IPS-18c (cell line): ENCODE results near the gene GON4L.
A peak's percentile ranks its signal among the peaks of the same experiment; 100 is the strongest.

ENCODE experiments used
- H3K4me3 ChIP-seq: 2 replicates; pipeline ENCODE4 v1.7.0; 2013; ENCODE audit warnings: low read depth, mild to moderate bottlenecking, low read length, moderate library complexity; ENCODE audit not compliant: insufficient read depth
- H3K9me3 ChIP-seq: one replicate; pipeline ENCODE4 v1.6.1; 2013; ENCODE audit warnings: mild to moderate bottlenecking, low read length, moderate library complexity; ENCODE audit not compliant: control insufficient read depth, insufficient read depth

The GON4L gene

GRCh38 chr1:155880950-155881349 lies 23.9 kb upstream of the GON4L start:
- Histone ChIP-seq H3K4me3 (no peak overlapping the region), H3K9me3 (peaks cover 3% of the 10 kb centered on the region)

DNA sequence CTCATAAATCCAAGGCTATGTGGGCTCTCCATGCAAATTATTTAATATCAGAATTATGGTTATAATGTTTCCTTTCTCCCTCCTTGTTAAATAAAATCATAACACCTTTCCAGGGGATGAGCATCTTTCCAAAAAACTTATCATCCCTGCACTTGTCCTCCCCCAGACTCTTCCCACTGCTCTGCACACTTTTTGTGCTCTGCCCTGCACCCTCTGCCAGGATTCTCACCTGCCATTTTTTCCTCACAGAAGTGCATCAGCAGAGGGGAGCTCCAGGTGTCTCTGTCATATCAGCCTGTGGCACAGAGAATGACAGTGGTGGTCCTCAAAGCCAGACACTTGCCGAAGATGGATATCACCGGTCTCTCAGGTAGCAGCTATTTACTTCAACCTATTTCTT lies 23.2 kb upstream of the GON4L start:
- Histone ChIP-seq H3K4me3 (no peak overlapping the region), H3K9me3 (peaks cover 3% of the 10 kb centered on the region)

DNA sequence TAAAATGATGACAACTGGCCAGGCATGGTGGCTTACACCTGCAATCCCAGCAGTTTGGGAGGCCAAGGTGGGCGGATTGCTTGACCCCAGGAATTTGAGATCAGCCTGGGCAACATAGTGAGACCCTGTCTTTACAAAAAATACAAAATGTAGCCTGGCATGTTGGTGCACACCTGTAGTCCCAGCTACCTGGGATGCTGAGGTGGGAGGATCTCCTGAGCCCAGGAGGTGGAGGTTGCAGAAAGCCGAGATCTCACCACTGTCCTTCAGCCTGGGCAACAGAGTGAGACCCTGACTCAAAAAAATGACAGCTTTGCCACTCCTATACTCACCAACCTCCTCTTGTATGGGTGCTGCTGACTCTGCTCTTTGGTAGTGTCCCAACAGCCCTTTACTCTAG lies 20.9 kb upstream of the GON4L start:
- H3K9me3 ChIP-seq, result peaks cover 3% of the 10 kb centered on the region

DNA sequence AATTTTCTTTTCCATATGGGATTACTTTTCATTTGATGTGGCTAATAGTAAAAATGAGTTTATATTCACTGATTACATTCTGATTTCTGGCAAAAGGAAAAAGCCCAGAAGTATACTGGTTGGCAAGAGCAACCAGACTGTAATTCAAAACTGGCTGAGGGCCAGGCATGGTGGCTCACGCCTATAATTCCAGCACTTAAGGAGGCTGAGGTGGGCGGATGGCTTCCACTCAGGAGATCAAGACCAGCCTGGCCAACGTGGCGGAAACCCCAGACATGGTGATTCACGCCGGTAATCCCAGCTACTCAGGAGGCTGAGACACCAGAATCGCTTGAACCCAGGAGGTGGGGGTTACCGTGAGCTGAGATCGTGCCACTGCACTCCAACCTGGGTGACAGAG lies 16.8 kb upstream of the GON4L start:
- Histone ChIP-seq H3K9me3 (peaks cover 3% of the 10 kb centered on the region), H3K4me3 (no peak overlapping the region)

More for the DNA sequence above, 20.9 kb upstream of the GON4L start:
- H3K4me3 ChIP-seq, result no peak overlapping the region

- Histone ChIP-seq H3K4me3 (no peak overlapping the region), H3K9me3 (peaks cover 3% of the 10 kb centered on the region)
These were observed 15.5 kb upstream of the GON4L start for GRCh38 chr1:155872527-155872926.

DNA sequence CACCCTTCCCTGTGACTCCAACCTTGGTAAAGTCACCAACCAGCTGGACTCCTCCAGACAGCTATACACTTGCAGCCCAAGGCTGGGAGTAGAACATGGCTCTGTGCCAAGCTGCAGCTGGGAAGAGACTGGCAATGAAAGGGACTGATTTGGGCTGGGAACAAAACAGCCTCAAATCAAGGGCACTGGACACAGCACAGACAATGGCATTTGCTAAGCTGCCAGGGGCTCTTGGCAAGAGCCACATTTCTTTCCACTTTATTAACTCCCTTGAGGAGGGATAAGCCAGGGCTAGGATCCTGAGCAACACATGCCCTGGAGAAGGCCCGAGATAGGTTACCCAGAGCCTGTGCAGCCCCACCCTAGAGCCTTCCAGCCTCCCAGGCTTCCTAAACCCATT lies 14.4 kb upstream of the GON4L start:
- no peaks in the 10 kb centered on the region for H3K9me3 ChIP-seq
- no peak overlapping the region for H3K4me3 ChIP-seq

GRCh38 chr1:155867766-155868165 lies 10.8 kb upstream of the GON4L start:
- no peak overlapping the region for H3K4me3 ChIP-seq
- H3K9me3 ChIP-seq, result peaks cover under 1% of the 10 kb centered on the region

GRCh38 chr1:155864393-155864792 lies 7.4 kb upstream of the GON4L start:
- Histone ChIP-seq H3K4me3 (no peak overlapping the region), H3K9me3 (peaks cover 2% of the 10 kb centered on the region)

DNA sequence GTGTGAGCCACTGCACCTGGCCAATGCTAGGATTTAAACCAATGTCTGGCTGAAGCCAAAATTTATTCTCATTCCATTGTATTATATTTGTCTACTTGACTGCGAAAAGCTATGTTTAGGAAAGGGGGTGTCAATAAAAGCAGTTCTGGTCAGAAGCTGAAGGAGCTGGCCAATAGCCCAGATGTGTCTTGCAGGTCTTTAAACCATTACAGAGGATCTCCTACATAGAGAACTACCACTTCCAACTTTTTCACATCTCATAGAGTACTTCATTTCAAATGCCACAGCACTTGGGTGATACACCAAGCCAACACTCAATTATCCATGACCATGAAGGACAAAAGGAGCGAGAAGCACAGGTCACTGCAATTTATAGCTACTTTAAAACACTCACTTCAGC lies 4.9 kb upstream of the GON4L start:
- Histone ChIP-seq H3K4me3 (no peak overlapping the region), H3K9me3 (peaks cover 2% of the 10 kb centered on the region)

GRCh38 chr1:155860970-155861510 lies 4.0 kb upstream of the GON4L start:
- peaks cover 2% of the 10 kb centered on the region for H3K9me3 ChIP-seq
- peak overlapping the region; percentile 62 for H3K4me3 ChIP-seq

- peaks cover 2% of the 10 kb centered on the region for H3K9me3 ChIP-seq
- peak overlapping the region; percentile 62 for H3K4me3 ChIP-seq
These were observed 3.2 kb upstream of the GON4L start for GRCh38 chr1:155859881-155860871.

- peaks cover 2% of the 10 kb centered on the region for H3K9me3 ChIP-seq
- H3K4me3 ChIP-seq, result peak within 1 kb of the TSS; percentile 62; the same call in 1 of the 2 replicates
These were observed 2.3 kb upstream of the GON4L start, which contains the start of gene SYT11 for GRCh38 chr1:155859234-155859829. Gene SYT11, plus strand, starts transcription at chr1:155859567. Its CDS starts 195 bp downstream, at chr1:155859762.

- H3K9me3 ChIP-seq, result peaks cover 2% of the 10 kb centered on the region
- H3K4me3 ChIP-seq, result peak overlapping the region; percentile 25; the same call in 1 of the 2 replicates
These were observed 1.8 kb upstream of the GON4L start for GRCh38 chr1:155858800-155859233.

DNA sequence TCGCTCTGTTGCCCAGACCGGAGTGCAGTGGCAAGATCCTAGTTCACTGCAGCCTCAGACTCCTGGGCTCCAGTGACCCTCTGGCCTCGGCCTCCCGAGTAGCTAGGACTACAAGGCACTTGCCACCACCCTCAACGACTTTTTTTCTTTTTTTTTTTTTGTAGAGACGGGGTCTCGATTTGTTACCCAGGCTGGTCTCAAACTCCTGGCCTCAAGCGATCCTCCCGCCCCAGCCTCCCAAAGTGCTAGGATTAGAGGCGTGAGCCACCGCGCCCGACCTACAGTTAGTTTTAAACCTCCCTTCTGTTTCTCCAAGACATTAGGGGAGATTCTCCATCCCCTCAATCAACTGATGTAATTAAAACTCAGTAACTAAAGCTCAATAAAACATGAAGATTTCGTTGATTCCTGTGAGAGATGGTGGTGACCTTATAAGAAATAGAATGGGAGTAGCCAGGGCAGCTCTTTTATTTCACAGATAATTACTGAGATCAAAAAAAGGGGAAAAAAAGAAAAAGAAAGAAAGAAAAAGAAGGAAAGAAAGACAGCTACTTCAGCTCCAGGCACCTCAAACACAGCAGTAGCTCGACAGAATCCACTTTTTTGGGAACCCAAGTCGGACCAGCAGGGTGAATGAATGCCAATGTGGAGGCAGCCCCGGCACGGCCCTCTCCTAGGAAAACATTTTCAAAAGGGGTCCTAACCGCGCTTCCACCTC lies 598 bp downstream of the GON4L start:
- Histone ChIP-seq H3K9me3 (no peaks in the 10 kb centered on the region), H3K4me3 (peak overlapping the region; percentile 90)

DNA sequence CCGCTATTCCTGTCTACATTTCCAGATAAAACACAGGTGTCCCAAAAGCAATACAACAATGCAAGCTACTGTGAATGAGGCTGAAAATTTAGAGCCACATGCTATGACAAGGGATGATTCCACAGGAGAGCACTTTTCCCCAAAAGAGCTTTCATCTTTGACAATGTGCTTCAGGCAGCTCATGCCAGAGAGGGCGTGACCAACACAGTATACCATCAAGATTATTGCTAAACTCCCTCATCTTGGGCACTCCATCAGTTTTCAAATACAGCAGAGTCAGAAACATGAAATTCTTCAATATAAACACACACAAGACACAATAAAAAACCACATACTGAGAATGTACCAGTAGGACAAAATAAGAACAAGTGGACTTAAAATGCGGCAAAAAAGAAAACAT lies 6.7 kb downstream of the GON4L start:
- Histone ChIP-seq H3K9me3 (no peaks in the 10 kb centered on the region), H3K4me3 (no peak overlapping the region)

DNA sequence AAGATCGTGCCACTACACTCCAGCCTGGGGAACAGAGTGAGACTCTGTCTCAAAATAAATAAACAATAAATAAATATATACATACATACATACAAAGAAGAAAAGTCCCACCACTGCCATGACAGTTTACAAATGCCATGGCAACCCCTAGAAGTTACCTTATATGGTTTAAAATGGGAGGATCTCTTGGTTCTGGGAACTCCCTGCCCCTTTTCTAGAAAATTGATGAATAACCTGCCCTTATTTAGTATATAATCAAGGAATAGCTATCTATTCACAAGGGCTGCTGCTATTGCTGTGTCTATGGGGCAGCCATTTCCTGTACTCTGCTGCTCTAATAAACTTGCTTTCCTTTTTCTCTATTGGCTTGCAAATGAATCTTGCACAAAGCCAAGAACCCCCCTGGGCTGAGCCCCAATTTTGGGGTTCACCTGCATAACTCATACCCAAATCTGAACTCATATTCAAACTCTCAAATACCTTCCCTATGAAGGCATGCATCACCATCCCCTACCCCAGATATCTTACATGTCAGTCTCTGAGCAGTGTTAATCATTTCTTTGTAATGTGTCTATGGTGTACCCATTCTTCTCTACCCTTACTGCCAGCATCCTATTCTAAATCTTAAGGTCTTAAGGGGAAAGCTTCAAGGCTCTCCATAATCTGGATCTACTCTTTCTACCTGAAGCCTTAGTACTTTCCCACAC lies 9.0 kb downstream of the GON4L start:
- H3K9me3 ChIP-seq, result no peaks in the 10 kb centered on the region
- no peak overlapping the region for H3K4me3 ChIP-seq
